ENCODE data around the gene PUSL1.
"Not testable (repeated sequence)": the region's sequence is repeated elsewhere in the genome, so short reads cannot be mapped to it uniquely, and the experiment has no call there.

PUSL1 gene

GRCh38 chr1:1311107-1312104 is 3.0 kb downstream of the PUSL1 start:
- no peak for DNase-seq

- DNase-seq = no peak
Measured at GRCh38 chr1:1312450-1313314, 4.3 kb downstream of the PUSL1 start.

GRCh38 chr1:1313500-1314236 is 5.3 kb downstream of the PUSL1 start:
- no peak for DNase-seq

GRCh38 chr1:1314237-1314586 is 5.8 kb downstream of the PUSL1 start:
- no peak for DNase-seq

- no peak for DNase-seq
Measured at GRCh38 chr1:1314678-1315335, 6.4 kb downstream of the PUSL1 start.

GRCh38 chr1:1315435-1315954 is 7.1 kb downstream of the PUSL1 start:
- no peak for DNase-seq

GRCh38 chr1:1316199-1316598 is 7.8 kb downstream of the PUSL1 start:
- not testable (repeated sequence) for DNase-seq

GRCh38 chr1:1317420-1317819 is 9.0 kb downstream of the PUSL1 start:
- no peak for DNase-seq

GRCh38 chr1:1318131-1318652 is 9.8 kb downstream of the PUSL1 start:
- DNase-seq = no peak

- DNase-seq = no peak
Measured at GRCh38 chr1:1318777-1319645, 10.6 kb downstream of the PUSL1 start.

- DNase-seq = no peak
Measured at GRCh38 chr1:1319646-1319941, 11.2 kb downstream of the PUSL1 start.

- no peak for DNase-seq
Measured at GRCh38 chr1:1320666-1321448, 12.5 kb downstream of the PUSL1 start.

GRCh38 chr1:1321477-1321876 is 13.1 kb downstream of the PUSL1 start:
- no peak for DNase-seq

- DNase-seq = no peak
Measured at GRCh38 chr1:1322418-1322817, 14.0 kb downstream of the PUSL1 start.

- DNase-seq = no peak
Measured at GRCh38 chr1:1322952-1323351, 14.6 kb downstream of the PUSL1 start.

GRCh38 chr1:1324084-1324523 is 15.7 kb downstream of the PUSL1 start:
- no peak for DNase-seq

GRCh38 chr1:1324524-1325287 is 16.3 kb downstream of the PUSL1 start, which contains the start of the genes CPTP and INTS11:
CPTP (plus strand) TSS chr1:1324802; CDS start chr1:1326911, 2,109 bp downstream.
INTS11 (minus strand) TSS chr1:1324660; CDS start chr1:1324608, 52 bp downstream.
- DNase-seq = peak; percentile 93 to 95 (median 94)

GRCh38 chr1:1325288-1326074 is 17.1 kb downstream of the PUSL1 start:
- DNase-seq = no peak

Data from activated CD4-positive, CD25-positive, alpha-beta regulatory T cell (primary cell).